HG03460 (cell line): ENCODE results near the gene TOM1L2.

Experiments
- ATAC-seq: cut with Tn5 transposase; IDR thresholded peaks from one replicate; pipeline ENCODE4 v1.9.1; 2021; ENCODE audit not compliant: unreplicated experiment

TOM1L2 gene

GRCh38 chr17:17823433-17824118, 148.6 kb downstream of the TOM1L2 start:
- peak; percentile 74 for ATAC-seq

DNA sequence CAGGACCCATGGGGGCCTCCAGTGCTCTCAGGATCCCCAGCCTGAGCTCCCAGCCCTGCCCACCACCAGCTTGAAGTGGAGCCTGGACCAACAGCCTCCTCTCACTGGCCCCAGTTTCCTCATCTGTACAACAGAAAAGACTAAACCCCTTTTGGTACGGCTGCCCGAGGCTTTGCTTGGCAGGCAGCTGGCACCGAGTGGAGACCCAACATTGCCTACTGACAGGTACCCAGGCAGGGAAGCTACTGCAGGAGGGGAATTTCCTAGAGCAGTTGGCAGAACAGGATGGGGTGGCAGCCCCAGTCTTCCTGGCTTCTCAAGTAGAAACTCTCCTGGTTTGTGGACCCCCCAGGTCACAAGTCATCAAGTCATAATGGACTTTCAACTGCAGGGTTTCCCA, 149.6 kb downstream of the TOM1L2 start:
- ATAC-seq: no peak

DNA sequence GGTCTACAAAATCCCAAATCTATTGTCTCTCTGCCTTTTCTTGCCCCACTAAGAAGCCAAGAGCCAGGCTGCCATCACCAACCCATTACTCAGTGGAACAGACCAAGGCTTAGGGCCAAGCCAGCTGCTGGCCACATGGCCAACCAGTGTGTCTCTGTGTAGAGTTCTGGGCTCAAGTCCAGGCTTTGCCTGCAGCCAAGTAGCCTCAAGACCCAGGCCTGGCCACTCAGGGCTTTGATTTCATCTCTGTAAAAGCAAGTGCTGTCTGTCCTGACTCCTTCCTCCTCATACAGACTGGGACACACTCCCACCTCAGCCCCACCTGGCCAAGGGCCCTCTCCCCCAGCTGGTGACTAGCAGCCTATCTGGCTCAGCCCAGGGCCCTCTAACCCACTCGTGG, 150.0 kb downstream of the TOM1L2 start:
- ATAC-seq: no peak

DNA sequence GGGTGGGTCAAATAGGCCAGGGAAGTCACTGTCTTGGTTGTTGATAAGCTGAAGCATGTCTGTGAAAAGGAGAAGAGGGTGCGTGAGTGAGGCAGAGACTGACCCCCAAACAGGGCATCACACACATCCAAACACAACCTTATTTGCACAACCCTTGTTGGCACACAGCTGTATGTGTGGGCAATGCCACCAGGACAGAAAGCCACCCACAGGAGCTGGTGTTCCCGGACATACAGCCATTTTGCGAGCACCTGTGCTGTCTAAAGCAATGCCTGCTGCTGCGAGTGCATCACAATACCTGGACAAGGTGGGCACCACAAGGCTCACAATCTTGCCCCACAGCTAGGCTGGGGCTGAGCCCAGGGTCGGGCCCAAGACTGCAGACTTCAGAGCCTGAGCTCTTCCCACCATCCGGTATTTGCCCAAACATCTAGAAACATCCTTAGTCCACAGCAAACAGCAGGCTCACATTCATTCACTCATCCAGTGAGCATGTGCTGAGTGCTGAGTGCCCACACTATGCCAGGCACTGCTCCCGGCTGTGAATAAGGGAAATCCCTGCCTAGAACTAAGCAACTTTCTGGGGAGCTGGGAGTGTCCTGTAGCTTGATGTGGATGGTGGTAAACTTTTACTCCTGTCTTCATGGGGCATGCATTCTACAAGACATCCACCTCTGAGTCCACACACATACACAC, 151.6 kb downstream of the TOM1L2 start:
- no peak for ATAC-seq

- ATAC-seq: no peak
Observed at GRCh38 chr17:17820046-17820445, 152.2 kb downstream of the TOM1L2 start.

GRCh38 chr17:17819561-17819995, 152.6 kb downstream of the TOM1L2 start:
- peak; percentile 49 for ATAC-seq

- no peak for ATAC-seq
Observed at GRCh38 chr17:17819111-17819510, 153.1 kb downstream of the TOM1L2 start.

DNA sequence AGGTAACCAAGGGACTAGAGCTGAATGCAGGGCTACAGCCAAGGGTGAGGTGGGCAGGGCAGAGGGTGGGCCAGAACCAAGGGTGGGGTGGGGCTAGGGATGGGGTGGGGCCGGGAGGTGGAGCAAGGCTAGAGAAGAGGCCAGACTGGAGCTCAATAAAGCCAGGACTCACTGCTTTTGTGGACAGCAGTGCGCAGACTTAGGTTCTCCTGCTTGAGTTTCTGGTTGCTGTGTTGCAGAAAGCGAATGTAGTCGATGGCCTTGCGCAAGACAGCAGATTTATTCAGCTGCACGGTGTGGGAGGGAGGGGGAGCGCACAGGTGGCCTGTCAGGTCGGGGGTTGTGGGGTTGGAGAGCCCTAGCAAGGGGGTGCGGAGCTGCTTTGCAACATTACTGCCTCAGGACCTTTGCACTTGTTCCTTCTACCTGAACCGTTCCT, 154.1 kb downstream of the TOM1L2 start:
- no peak for ATAC-seq

DNA sequence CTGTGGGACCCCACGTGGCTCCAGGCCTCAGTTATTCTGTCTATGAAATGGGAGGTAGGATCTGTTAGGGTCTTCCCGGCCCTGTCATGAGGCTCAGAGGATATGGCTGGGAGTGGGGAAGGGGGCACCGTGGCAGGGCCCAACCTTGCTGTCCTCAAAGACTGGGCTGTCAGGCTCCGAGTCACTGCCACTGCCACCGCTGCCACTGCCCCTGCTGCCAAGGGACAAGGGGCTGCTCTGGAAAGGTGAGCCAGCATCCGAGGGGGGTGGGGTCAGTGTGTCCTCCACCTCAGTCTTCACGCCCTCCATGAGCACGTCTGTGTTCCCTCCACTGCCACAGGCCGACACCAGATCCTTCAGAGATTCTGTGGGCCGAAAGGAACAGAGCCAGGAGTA, 154.7 kb downstream of the TOM1L2 start:
- no peak for ATAC-seq

- no peak for ATAC-seq
Observed at GRCh38 chr17:17816831-17817551, 155.2 kb downstream of the TOM1L2 start.

DNA sequence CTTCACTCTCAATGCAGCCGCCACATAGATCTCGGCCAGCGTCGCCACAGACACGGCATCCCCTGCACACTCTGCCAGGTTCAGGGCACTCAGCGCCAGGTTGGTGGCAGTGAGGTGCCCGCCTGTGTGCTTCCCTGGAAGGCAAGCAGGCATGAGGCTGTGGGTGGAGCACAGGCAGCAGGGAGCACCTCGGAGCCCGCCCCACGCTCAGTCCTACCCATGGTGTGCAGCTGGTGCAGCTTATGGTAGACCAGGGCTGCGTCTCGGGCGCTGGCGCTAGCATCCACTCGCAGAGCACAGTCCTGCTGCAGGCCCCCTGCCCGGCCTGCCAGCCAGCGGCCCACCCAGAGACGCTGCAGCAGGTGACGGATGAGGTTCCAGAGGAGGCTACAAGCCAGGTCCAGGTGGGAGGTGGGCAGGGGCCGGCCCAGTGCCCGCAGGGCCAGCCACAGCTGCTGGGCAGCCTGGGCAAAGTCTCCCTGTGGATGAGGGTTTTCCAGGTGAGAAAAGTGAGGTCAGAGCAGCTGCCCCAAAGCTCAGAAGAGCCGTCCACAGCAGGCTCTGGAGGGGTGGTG, 155.9 kb downstream of the TOM1L2 start:
- ATAC-seq: no peak

DNA sequence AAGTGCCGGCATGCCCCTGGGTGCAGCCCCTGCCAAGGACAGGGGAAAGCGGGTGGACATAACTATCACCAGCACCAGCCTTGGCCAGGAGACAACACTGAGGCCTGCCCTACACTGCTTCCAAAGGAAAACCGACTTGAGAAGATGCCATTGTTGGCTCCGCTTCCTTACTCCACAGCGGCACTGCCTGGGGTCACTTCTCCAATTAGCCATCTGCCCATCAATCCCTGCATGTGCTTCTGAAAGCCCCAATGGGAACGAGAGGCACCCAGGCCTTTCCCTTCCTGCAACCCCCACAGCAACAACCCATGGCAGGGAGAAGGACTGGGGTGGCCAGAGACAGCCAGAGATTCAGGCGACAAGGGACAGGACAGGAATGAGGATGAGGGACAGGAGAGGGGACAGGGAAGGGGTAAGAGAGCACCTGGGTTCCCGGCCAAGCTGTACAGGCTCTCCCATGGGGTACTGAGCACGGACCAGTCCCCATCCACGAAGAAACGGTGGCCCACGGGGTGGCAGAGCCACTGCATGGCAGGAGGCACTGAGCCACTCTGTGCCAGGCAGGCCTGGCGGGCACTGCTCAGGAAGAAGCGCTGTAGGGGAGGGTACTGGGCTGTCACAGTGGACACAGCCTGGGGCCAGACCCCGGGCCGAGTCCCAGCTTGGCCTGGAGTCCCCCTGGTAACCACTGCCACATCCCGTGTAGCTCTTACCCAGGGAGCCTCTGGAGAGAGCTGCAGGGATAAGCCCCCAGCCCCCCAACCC, 156.6 kb downstream of the TOM1L2 start:
- ATAC-seq: no peak

GRCh38 chr17:17815062-17815406, 157.2 kb downstream of the TOM1L2 start:
- no peak for ATAC-seq

GRCh38 chr17:17814162-17815061, 157.8 kb downstream of the TOM1L2 start:
- ATAC-seq: no peak

DNA sequence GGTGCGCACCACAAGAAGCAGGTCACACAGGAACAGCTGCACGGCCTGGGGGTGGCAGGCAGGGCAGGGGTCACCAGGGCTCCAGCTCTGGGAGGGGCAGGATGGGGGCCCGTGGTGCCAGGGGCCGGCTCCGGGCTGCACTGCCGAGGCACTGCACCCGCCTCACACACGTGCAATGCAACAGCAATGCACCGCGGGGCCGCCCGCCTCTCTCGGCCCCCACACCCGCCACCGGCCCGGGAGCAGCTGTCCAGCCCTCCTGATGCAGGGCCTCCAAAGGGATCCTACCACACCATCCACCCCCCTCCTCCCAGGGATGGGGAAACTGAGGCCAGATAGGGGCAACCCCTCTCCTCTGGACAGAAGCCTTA, 158.5 kb downstream of the TOM1L2 start:
- no peak for ATAC-seq

DNA sequence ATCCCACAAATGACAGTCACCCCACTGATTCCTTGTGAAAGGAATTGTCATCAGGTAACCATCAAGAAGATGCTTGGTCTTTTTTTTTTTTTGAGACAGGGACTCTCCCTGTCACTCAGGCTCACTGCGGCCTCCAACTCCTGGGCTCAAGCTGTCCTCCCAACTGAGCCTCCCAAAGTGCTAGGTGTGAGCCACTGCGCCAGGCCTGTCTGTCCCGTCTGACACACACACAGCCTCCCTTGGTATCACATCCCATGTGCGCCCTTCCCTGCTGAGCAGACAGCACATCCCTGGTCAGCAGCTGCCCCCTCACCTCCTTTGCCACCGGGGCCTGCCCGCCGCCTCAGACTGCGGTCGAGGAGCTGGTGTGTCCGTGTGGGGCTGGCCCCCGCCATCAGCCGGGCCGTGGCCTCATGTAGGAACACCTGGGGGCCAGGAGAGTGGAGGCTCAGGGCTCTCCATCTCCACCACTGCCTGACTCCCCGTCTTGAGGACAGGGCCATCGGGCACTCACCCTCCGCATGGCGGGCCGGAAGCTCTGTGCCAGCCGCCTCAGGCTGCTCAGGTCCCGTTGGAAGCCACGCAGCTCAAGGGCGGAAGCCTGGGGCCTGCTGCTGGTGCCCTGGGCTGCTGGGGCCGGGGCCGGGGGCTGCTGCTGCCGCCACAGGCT, 159.0 kb downstream of the TOM1L2 start:
- no peak for ATAC-seq

GRCh38 chr17:17812211-17813054, 159.8 kb downstream of the TOM1L2 start:
- ATAC-seq: no peak

DNA sequence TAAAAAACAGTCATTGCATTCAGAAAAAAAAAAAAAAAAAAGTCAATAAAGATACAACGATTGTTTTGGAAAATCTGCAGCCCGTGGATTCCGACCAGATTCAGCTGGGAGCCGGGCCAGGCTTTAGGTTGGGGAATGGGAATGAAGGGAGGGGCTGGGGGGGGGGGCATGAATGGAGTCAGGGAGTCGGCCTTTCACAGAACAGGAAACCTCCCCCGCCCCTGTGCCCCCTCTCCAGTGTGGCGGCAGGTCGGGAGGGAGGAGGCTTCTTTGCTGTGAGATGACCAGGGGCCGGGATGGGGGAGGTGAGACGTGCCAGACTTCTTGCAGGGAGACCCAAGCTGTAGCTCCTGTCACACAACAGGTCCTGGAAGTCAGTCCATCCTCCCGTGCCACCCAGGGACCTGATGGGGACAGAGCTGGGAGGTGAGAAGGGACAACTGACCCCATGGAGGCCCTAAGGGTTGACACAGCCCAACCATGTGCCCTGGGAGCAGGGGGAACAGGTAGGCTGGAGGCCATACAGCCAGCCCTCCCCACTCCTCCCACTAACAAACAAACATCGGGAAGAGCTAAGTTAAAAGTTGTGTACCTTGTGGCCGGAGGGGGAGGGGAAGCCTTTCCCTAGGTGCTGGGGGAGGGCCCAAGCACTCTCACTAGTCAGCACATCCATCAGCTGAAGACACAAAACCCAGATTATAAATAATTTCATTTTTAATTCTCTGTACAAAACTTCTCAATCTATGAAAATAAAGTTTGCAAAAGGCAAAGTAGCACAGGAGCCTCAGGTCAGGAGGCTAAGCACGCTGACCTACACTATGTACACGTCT, 160.6 kb downstream of the TOM1L2 start:
- ATAC-seq: no peak
